ENCODE measurements around the gene KCNT1.

Gene KCNT1

DNA sequence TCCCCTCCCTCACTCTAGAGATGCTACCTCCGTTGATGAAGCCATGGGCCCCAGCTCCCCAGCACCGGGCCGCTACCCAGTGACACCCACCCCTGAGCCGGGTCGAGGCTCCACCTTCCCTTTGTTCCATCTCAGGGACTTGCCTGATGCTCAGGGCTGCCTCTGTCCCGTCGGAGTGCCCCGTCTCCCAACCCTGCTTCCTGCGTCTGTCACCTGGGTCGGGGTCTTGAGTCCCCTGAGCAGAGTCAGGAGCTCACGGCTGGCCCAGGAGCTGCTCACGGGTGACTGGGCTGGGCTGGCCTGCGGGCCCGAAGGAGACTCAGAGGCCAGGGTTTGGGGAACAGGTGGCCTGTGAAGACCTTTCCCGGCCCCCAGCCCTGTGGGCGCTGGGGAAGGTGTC, 85.3 kb downstream of the KCNT1 start:
- H3K4me1 ChIP-seq (ENCODE audit: insufficient read depth, low read length): no peaks in the 10 kb centered on the region
- no peak overlapping the region for H2AFZ ChIP-seq (ENCODE audit: low read depth, low read length)
- peaks cover 76% of the 10 kb centered on the region for H3K27me3 ChIP-seq (ENCODE audit: insufficient read depth, low read length)
- H3K9me3 ChIP-seq (ENCODE audit: low read length): no peaks in the 10 kb centered on the region
- no peak overlapping the region for H3K4me3 ChIP-seq (ENCODE audit: low read length)
- H3K36me3 ChIP-seq (ENCODE audit: insufficient read depth, low read length): no peaks in the 10 kb centered on the region

DNA sequence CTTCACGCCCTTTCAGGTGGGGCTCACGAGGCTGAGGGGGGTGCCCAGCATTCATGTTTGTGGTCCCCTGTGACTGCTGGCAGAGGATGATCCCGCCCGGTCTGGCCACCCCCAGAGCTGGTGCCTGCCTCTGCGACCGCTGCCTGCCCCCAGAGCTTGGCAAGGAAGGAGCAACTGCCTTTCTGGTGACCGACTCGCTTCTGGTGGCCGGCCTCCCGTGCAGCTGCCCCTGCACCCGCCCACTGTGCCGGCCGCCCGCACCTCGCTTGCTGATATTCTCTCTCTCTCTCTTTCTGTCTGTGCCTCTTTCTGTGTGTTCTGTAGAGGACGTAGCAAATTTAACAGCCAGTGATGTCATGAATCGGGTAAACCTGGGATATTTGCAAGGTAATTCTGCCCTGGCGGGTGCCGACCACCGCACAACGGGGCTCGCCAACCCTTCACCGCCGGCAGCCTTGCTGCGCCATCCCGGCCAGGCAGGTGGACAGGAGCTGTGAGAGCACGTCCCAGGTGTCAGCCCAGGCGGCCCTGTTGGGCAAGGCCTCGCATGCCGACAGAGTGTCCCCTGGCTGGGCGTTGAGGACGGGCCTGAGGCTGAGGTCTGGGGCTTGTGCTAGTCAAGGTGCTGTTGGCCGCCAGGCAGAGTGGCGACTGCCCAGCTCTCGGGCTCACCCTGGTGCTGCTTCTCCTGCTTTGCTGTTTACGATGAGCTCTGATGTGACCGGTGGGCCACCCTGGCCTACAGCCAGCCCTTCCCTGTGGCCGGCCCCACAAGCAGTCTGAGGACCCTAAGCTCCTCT, 86.0 kb downstream of the KCNT1 start:
- Histone ChIP-seq H2AFZ (ENCODE audit: low read depth, low read length) (no peak overlapping the region), H3K9me3 (ENCODE audit: low read length) (no peaks in the 10 kb centered on the region), H3K4me3 (ENCODE audit: low read length) (no peak overlapping the region), H3K4me1 (ENCODE audit: insufficient read depth, low read length) (no peaks in the 10 kb centered on the region), H3K36me3 (ENCODE audit: insufficient read depth, low read length) (no peaks in the 10 kb centered on the region), H3K27me3 (ENCODE audit: insufficient read depth, low read length) (peaks cover 72% of the 10 kb centered on the region)

DNA sequence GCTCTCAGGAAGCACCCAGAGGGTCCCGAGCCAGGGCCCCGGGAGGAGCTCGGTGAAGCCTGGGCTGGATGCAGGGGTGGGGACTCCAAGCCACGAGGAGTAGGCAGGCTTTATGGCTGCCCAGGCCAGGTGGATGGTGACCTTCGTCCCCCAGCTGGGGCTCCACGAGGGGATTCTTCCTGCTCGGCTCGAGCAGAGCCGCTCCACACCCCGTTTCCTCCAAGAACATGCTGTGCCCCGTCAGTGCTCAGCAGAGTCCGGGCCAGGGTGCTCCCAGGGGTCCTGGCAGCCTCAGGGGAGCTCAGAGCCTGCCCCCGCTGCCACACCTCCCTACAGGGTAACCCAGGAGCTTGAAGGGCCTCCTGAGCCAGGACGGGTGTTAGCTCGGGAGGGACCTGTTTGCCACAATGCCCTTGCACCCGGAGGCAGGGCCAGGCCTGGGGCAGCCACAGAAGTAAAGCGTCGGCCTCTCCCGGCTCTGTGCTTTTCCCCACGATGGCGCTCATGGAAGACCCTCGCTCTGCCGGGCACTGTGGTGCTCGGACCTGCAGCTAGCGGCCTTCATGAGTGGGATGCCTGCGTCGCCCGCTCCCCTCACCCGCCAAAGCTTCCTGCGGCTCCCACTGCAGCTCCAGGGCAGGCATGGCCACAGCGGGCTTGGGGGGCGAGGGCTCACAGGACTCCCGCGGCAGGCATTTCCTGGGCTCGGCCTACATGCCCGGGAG, 86.8 kb downstream of the KCNT1 start:
- peaks cover 66% of the 10 kb centered on the region for H3K27me3 ChIP-seq (ENCODE audit: insufficient read depth, low read length)
- no peak overlapping the region for H2AFZ ChIP-seq (ENCODE audit: low read depth, low read length)
- H3K4me3 ChIP-seq (ENCODE audit: low read length): no peak overlapping the region
- H3K9me3 ChIP-seq (ENCODE audit: low read length): no peaks in the 10 kb centered on the region
- H3K4me1 ChIP-seq (ENCODE audit: insufficient read depth, low read length): no peaks in the 10 kb centered on the region
- H3K36me3 ChIP-seq (ENCODE audit: insufficient read depth, low read length): no peaks in the 10 kb centered on the region

GRCh38 chr9:135789838-135790291, 87.9 kb downstream of the KCNT1 start:
- Histone ChIP-seq H3K9me3 (ENCODE audit: low read length) (no peaks in the 10 kb centered on the region), H3K36me3 (ENCODE audit: insufficient read depth, low read length) (no peaks in the 10 kb centered on the region), H2AFZ (ENCODE audit: low read depth, low read length) (no peak overlapping the region), H3K4me1 (ENCODE audit: insufficient read depth, low read length) (no peaks in the 10 kb centered on the region), H3K4me3 (ENCODE audit: low read length) (no peak overlapping the region), H3K27me3 (ENCODE audit: insufficient read depth, low read length) (peaks cover 64% of the 10 kb centered on the region)

DNA sequence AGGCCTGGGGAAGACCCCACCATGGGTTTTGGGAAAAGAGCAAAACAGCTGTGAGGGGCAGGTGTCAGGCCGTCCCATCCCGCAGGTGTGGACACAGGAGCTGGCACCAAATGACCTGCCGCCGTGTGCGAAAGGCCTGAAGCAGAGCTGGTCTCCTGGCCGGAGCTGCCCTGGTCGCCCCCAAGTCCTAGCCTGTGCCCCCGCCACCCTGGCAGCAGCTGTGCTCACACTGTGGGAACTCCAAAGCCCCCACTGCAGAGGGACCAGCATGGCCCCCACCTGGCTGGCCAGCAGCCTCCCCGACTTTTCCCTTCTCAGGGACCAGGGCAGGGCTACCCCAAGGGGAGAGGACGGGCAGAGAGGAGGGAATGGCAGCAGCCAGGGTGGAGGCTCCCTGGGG, 88.4 kb downstream of the KCNT1 start:
- Histone ChIP-seq H3K4me3 (ENCODE audit: low read length) (no peak overlapping the region), H3K4me1 (ENCODE audit: insufficient read depth, low read length) (no peaks in the 10 kb centered on the region), H2AFZ (ENCODE audit: low read depth, low read length) (no peak overlapping the region), H3K36me3 (ENCODE audit: insufficient read depth, low read length) (no peaks in the 10 kb centered on the region), H3K9me3 (ENCODE audit: low read length) (no peaks in the 10 kb centered on the region), H3K27me3 (ENCODE audit: insufficient read depth, low read length) (peaks cover 61% of the 10 kb centered on the region)

- Histone ChIP-seq H3K9me3 (ENCODE audit: low read length) (no peaks in the 10 kb centered on the region), H3K4me1 (ENCODE audit: insufficient read depth, low read length) (no peaks in the 10 kb centered on the region), H2AFZ (ENCODE audit: low read depth, low read length) (no peak overlapping the region), H3K4me3 (ENCODE audit: low read length) (no peak overlapping the region), H3K27me3 (ENCODE audit: insufficient read depth, low read length) (peaks cover 58% of the 10 kb centered on the region), H3K36me3 (ENCODE audit: insufficient read depth, low read length) (no peaks in the 10 kb centered on the region)
Observed at GRCh38 chr9:135790850-135791249, 88.9 kb downstream of the KCNT1 start.

- Histone ChIP-seq H3K9me3 (ENCODE audit: low read length) (no peaks in the 10 kb centered on the region), H2AFZ (ENCODE audit: low read depth, low read length) (no peak overlapping the region), H3K4me1 (ENCODE audit: insufficient read depth, low read length) (no peaks in the 10 kb centered on the region), H3K36me3 (ENCODE audit: insufficient read depth, low read length) (no peaks in the 10 kb centered on the region), H3K4me3 (ENCODE audit: low read length) (no peak overlapping the region), H3K27me3 (ENCODE audit: insufficient read depth, low read length) (peaks cover 54% of the 10 kb centered on the region)
Observed at GRCh38 chr9:135791431-135792267, 89.7 kb downstream of the KCNT1 start.

- Histone ChIP-seq H2AFZ (ENCODE audit: low read depth, low read length) (no peak overlapping the region), H3K4me1 (ENCODE audit: insufficient read depth, low read length) (no peaks in the 10 kb centered on the region), H3K36me3 (ENCODE audit: insufficient read depth, low read length) (no peaks in the 10 kb centered on the region), H3K27me3 (ENCODE audit: insufficient read depth, low read length) (peaks cover 48% of the 10 kb centered on the region), H3K9me3 (ENCODE audit: low read length) (no peaks in the 10 kb centered on the region), H3K4me3 (ENCODE audit: low read length) (no peak overlapping the region)
Observed at GRCh38 chr9:135792268-135793128, 90.5 kb downstream of the KCNT1 start.

DNA sequence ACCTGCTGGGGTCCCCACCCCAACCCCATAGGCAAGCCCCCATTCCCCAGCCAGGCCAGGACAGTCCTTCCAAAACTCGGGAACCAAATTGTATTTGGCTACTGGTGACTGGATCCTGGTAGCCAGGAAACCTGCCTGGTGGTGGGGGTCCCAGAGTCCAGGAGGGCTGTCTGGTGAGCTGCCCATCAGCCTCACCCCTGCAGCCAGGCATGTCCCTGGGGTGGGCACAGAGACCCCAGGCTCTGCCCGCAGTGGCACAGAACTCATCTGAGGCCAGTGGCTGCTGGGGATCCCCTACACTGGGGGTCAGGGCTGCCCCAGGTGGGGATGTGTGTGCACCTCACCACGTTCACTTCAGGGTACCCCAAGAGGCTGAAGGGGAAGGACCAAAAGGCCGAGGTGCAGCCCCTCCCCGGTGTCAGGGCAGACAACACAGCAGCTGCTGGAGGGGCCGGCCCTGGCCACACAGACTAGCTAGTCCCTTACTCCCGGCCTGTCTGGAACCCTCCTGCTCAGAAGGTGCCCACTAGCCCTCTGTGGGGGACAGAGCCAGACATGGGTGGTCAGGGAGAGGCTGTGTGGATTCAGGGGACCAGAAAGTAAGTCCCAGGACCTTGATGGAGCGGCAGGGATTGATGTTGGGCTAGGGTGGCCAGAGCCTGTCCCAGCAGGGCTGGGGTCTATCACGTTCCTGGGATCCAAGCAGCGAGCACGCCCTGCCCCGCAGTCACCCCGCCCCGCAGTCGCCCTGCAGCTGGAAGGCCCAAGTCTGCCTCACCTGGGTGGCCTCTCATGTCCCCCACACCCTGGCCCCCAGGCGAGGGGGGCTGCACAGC, 91.5 kb downstream of the KCNT1 start:
- Histone ChIP-seq H2AFZ (ENCODE audit: low read depth, low read length) (no peak overlapping the region), H3K9me3 (ENCODE audit: low read length) (no peaks in the 10 kb centered on the region), H3K27me3 (ENCODE audit: insufficient read depth, low read length) (peaks cover 38% of the 10 kb centered on the region), H3K4me3 (ENCODE audit: low read length) (no peak overlapping the region), H3K4me1 (ENCODE audit: insufficient read depth, low read length) (no peaks in the 10 kb centered on the region), H3K36me3 (ENCODE audit: insufficient read depth, low read length) (no peaks in the 10 kb centered on the region)

- H2AFZ ChIP-seq (ENCODE audit: low read depth, low read length): no peak overlapping the region
- no peaks in the 10 kb centered on the region for H3K36me3 ChIP-seq (ENCODE audit: insufficient read depth, low read length)
- no peaks in the 10 kb centered on the region for H3K4me1 ChIP-seq (ENCODE audit: insufficient read depth, low read length)
Observed at GRCh38 chr9:135794057-135794335, 92.0 kb downstream of the KCNT1 start.

GRCh38 chr9:135794361-135794885, 92.4 kb downstream of the KCNT1 start:
- peaks cover 29% of the 10 kb centered on the region for H3K27me3 ChIP-seq (ENCODE audit: insufficient read depth, low read length)
- no peaks in the 10 kb centered on the region for H3K4me1 ChIP-seq (ENCODE audit: insufficient read depth, low read length)
- H3K9me3 ChIP-seq (ENCODE audit: low read length): no peaks in the 10 kb centered on the region
- no peak overlapping the region for H3K4me3 ChIP-seq (ENCODE audit: low read length)
- no peaks in the 10 kb centered on the region for H3K36me3 ChIP-seq (ENCODE audit: insufficient read depth, low read length)
- H2AFZ ChIP-seq (ENCODE audit: low read depth, low read length): no peak overlapping the region

More at GRCh38 chr9:135794057-135794335, 92.0 kb downstream of the KCNT1 start:
- no peak overlapping the region for H3K4me3 ChIP-seq (ENCODE audit: low read length)
- no peaks in the 10 kb centered on the region for H3K9me3 ChIP-seq (ENCODE audit: low read length)
- H3K27me3 ChIP-seq (ENCODE audit: insufficient read depth, low read length): peaks cover 33% of the 10 kb centered on the region

DNA sequence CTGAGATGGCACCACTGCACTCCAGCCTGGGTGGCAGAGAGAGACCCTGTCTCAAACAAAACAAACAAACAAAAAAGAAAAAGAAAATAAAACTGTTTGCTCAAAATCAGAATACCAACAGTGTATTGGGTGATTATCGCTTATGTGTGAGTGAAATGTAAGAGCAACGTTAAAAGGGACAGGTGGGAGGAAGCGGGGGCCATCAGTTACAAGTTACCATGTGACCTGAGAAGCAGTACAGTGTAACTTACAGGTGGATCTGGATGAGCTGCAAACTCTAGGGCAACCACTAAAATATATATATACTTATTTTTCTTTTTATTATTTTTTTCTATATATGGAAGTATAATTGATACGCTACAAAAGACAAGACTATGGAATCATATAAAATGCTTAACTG, 93.4 kb downstream of the KCNT1 start:
- no peaks in the 10 kb centered on the region for H3K9me3 ChIP-seq (ENCODE audit: low read length)
- H3K4me3 ChIP-seq (ENCODE audit: low read length): no peak overlapping the region
- H2AFZ ChIP-seq (ENCODE audit: low read depth, low read length): no peak overlapping the region
- no peaks in the 10 kb centered on the region for H3K4me1 ChIP-seq (ENCODE audit: insufficient read depth, low read length)
- H3K27me3 ChIP-seq (ENCODE audit: insufficient read depth, low read length): peaks cover 20% of the 10 kb centered on the region
- no peaks in the 10 kb centered on the region for H3K36me3 ChIP-seq (ENCODE audit: insufficient read depth, low read length)

Data from neuron (in vitro differentiated cells).